GM18867 (cell line): ENCODE results near the gene PRND.

Source experiments
- ATAC-seq: cut with Tn5 transposase; IDR thresholded peaks from one replicate; pipeline ENCODE4 v1.9.1; 2021; ENCODE audit warnings: mild to moderate bottlenecking, moderate library complexity; ENCODE audit not compliant: unreplicated experiment

Gene PRND

GRCh38 chr20:4775322-4776078 is 53.8 kb downstream of the PRND start:
- no peak for ATAC-seq

GRCh38 chr20:4776079-4776630 is 54.4 kb downstream of the PRND start:
- no peak for ATAC-seq
